HEK293T (cell line): ENCODE measurements around the gene CTNNA3.
"Not testable (repeated sequence)": the region's sequence is repeated elsewhere in the genome, so short reads cannot be mapped to it uniquely, and the experiment has no call there.

Experiments used
- CTCF ChIA-PET: fragments of 350-600 bp; formaldehyde crosslinking; extraction: SDS; loops from one replicate; lab custom pipeline; 2021; ENCODE audit warnings: antibody characterized with exemption, inconsistent platforms; lab: Yijun Ruan, JAX
- POLR2A ChIA-PET: fragments of 350-600 bp; formaldehyde crosslinking; extraction: SDS; loops from one replicate; lab custom pipeline; 2020; ENCODE audit warnings: antibody characterized with exemption, inconsistent platforms; lab: Yijun Ruan, JAX
- DNase-seq: peaks from one replicate; pipeline ENCODE4 v3.0.0; 2012; ENCODE audit warnings: mixed read lengths; ENCODE audit errors: extremely low spot score
- ARNT ChIP-seq: fragments of 450-650 bp; IDR thresholded peaks from 2 replicates; pipeline ENCODE4 v1.6.1; 2017; ENCODE audit warnings: mild to moderate bottlenecking
- BHLHE40 ChIP-seq: fragments of 450-650 bp; IDR thresholded peaks from 2 replicates; pipeline ENCODE4 v1.6.1; 2016; ENCODE audit warnings: mild to moderate bottlenecking, moderate library complexity, borderline replicate concordance
- CTBP1 ChIP-seq: fragments of 450-650 bp; IDR thresholded peaks from 2 replicates; pipeline ENCODE4 v1.6.1; 2016; ENCODE audit warnings: borderline replicate concordance
- ELF4 ChIP-seq: fragments of 450-650 bp; IDR thresholded peaks from 2 replicates; pipeline ENCODE4 v1.6.1; 2017; ENCODE audit warnings: antibody characterized with exemption
- FOXA1 ChIP-seq: fragments of 450-650 bp; IDR thresholded peaks from 2 replicates; pipeline ENCODE4 v1.6.1; 2016; ENCODE audit warnings: mild to moderate bottlenecking
- FOXK2 ChIP-seq: fragments of 450-650 bp; IDR thresholded peaks from 2 replicates; pipeline ENCODE4 v1.6.1; 2016; ENCODE audit warnings: mild to moderate bottlenecking
- FOXM1 ChIP-seq: fragments of 450-650 bp; IDR thresholded peaks from 2 replicates; pipeline ENCODE4 v1.6.1; 2017; ENCODE audit warnings: mild to moderate bottlenecking, borderline replicate concordance
- HDGF ChIP-seq: fragments of 450-650 bp; IDR thresholded peaks from 2 replicates; pipeline ENCODE4 v1.6.1; 2017; ENCODE audit warnings: antibody characterized with exemption, borderline replicate concordance
- L3MBTL2 ChIP-seq: fragments of 450-650 bp; conservative IDR thresholded peaks from 2 replicates; pipeline ENCODE4 v1.6.1; 2016; ENCODE audit warnings: mild to moderate bottlenecking
- LEF1 ChIP-seq: fragments of 450-650 bp; IDR thresholded peaks from 2 replicates; pipeline ENCODE4 v1.6.1; 2017; ENCODE audit warnings: mild to moderate bottlenecking, borderline replicate concordance
- NFRKB ChIP-seq: fragments of 450-650 bp; IDR thresholded peaks from 2 replicates; pipeline ENCODE4 v1.6.1; 2016; ENCODE audit warnings: mild to moderate bottlenecking, moderate library complexity
- PKNOX1 ChIP-seq: fragments of 450-650 bp; IDR thresholded peaks from 2 replicates; pipeline ENCODE4 v1.6.1; 2016
- SP1 ChIP-seq: fragments of 450-650 bp; IDR thresholded peaks from 2 replicates; pipeline ENCODE4 v1.6.1; 2017
- SUZ12 ChIP-seq: fragments of 450-650 bp; IDR thresholded peaks from 2 replicates; pipeline ENCODE4 v1.6.1; 2016; ENCODE audit warnings: mild to moderate bottlenecking
- TARDBP ChIP-seq: fragments of 450-650 bp; IDR thresholded peaks from 2 replicates; pipeline ENCODE4 v1.6.1; 2016
- ZNF384 ChIP-seq: fragments of 450-650 bp; IDR thresholded peaks from 2 replicates; pipeline ENCODE4 v1.6.1; 2016

CTNNA3 gene

GRCh38 chr10:67211680-67212079, 484.3 kb downstream of the CTNNA3 start:
- POLR2A ChIA-PET: no interaction called here
- CTCF ChIA-PET: no interaction called here

GRCh38 chr10:67207923-67208322, 488.1 kb downstream of the CTNNA3 start:
- CTCF ChIA-PET, DNase-seq, POLR2A ChIA-PET: not testable (repeated sequence)

More at GRCh38 chr10:67211680-67212079, 484.3 kb downstream of the CTNNA3 start:
- no peak for DNase-seq
- TF ChIP-seq L3MBTL2 (no peak), FOXM1 (no peak), ARNT (no peak)

- CTCF ChIA-PET: no interaction called here
- DNase-seq: no peak
- TF ChIP-seq PKNOX1 (no peak), LEF1 (no peak), BHLHE40 (no peak), SP1 (no peak), ELF4 (no peak), ZNF384 (no peak), FOXM1 (no peak), CTBP1 (no peak), FOXA1 (no peak), L3MBTL2 (no peak), TARDBP (no peak), FOXK2 (no peak), NFRKB (no peak), ARNT (no peak), SUZ12 (no peak), HDGF (no peak)
- POLR2A ChIA-PET: no interaction called here
Measured at GRCh38 chr10:67200913-67201564, 495.0 kb downstream of the CTNNA3 start.

GRCh38 chr10:67175354-67175753, 520.6 kb downstream of the CTNNA3 start:
- CTCF ChIA-PET: interaction anchor here (0.7 kb wide), 1 partner anchor 346 kb away, joined by 3 read pairs; no protein-coding TSS in a partner anchor
- no peak for TF ChIP-seq ARNT
- TF ChIP-seq NFRKB: no peak
- no peak for TF ChIP-seq TARDBP
- no peak for TF ChIP-seq PKNOX1
- no peak for TF ChIP-seq L3MBTL2
- TF ChIP-seq BHLHE40: no peak
- TF ChIP-seq ZNF384: no peak
- no peak for TF ChIP-seq HDGF
- no peak for TF ChIP-seq ELF4
- no peak for TF ChIP-seq FOXA1
- no peak for TF ChIP-seq SP1
- TF ChIP-seq FOXK2: no peak
- TF ChIP-seq LEF1: no peak
- TF ChIP-seq FOXM1: no peak
- TF ChIP-seq CTBP1: no peak
- TF ChIP-seq SUZ12: no peak
- POLR2A ChIA-PET: no interaction called here
- DNase-seq: no peak

- no peak for DNase-seq
- ChIA-PET POLR2A (no interaction called here), CTCF (no interaction called here)
- no peak for TF ChIP-seq NFRKB
- TF ChIP-seq ZNF384: no peak
- TF ChIP-seq CTBP1: no peak
- TF ChIP-seq ARNT: no peak
- TF ChIP-seq L3MBTL2: no peak
- no peak for TF ChIP-seq ELF4
- no peak for TF ChIP-seq HDGF
- no peak for TF ChIP-seq FOXA1
- no peak for TF ChIP-seq SUZ12
- TF ChIP-seq PKNOX1: no peak
- TF ChIP-seq TARDBP: no peak
- TF ChIP-seq SP1: no peak
- TF ChIP-seq FOXM1: no peak
- no peak for TF ChIP-seq LEF1
Measured at GRCh38 chr10:67173787-67174186, 522.2 kb downstream of the CTNNA3 start.

GRCh38 chr10:67171970-67172369, 524.0 kb downstream of the CTNNA3 start:
- CTCF ChIA-PET: interaction anchor here (0.7 kb wide), 1 partner anchor 49 kb away, joined by 3 read pairs; no protein-coding TSS in a partner anchor
- POLR2A ChIA-PET: no interaction called here
- DNase-seq: no peak
- TF ChIP-seq TARDBP: no peak

GRCh38 chr10:67156239-67156638, 539.8 kb downstream of the CTNNA3 start:
- TF ChIP-seq FOXA1 (no peak), FOXK2 (no peak), SUZ12 (no peak), HDGF (no peak)
- ChIA-PET CTCF (no interaction called here), POLR2A (no interaction called here)
- DNase-seq: no peak
